Limb (tissue), 2 donors: Measurements from ENCODE around the gene VWA7.
"Not testable (repeated sequence)": the region's sequence is repeated elsewhere in the genome, so short reads cannot be mapped to it uniquely, and the experiment has no call there.

Experiments used
- DNase-seq, 2 donors: peaks; one replicate each; pipeline ENCODE4 v3.0.0-alpha.2; 2016; ENCODE audit errors: extremely low spot score in 2 of 2

Gene VWA7

DNA sequence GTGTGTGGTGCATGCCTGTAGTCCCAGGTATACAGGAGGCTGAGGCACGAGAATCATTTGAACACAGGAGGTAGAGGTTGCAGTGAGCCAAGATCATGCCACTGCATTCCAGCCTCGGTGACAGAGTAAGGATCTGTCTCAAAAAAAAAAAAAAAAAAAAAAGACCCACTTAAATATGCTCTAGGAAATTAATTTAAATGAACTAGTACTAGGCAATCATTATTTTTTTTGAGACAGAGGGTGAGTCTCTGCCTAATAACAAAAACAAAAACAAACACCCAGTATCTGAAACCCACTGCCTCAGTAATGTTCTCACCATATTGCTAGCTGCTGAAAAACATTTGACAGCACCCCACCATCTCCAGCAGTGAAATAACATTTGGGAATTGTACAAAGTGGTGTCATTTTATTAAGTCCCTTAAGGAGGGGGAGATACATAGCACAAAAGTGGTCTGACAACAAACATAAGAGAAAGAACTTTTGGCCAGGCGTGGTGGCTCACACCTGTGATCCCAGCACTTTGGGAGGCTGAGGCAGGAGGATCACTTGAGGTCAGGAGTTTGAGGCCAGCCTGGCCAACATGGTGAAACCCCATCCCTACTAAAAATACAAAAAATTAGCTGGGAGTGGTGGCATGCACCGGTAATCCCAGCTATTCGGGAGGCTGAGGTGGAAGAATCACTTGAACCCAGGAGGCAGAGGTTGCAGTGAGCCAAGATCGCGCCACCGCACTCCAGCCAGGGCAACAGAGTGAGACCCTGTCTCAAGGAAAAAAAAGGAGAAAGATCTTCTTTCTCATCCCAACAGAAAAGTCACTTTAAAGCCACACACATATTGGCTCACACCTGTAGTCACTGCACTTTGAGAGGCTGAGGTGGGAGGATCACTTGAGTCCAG lies 24.2 kb upstream of the VWA7 start:
- not testable (repeated sequence) for DNase-seq

DNA sequence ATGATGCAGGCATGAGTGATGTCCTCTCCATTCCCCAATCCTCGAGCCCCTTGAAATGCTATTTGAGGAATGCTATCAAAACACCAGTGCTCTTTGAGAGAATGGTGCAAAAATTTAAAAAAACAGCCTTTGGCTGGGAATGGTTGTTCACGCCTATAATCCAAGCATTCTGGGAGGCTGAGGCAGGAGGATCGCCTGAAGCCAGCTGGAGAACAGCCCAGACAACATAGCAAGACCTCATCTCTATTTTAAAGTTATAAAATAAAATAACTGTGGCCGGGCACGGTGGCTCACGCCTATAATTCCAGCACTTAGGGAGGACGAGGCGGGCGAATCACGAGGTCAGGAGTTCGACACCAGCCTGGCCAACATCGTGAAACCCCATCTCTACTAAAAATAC lies 22.7 kb upstream of the VWA7 start:
- no peak for DNase-seq

DNA sequence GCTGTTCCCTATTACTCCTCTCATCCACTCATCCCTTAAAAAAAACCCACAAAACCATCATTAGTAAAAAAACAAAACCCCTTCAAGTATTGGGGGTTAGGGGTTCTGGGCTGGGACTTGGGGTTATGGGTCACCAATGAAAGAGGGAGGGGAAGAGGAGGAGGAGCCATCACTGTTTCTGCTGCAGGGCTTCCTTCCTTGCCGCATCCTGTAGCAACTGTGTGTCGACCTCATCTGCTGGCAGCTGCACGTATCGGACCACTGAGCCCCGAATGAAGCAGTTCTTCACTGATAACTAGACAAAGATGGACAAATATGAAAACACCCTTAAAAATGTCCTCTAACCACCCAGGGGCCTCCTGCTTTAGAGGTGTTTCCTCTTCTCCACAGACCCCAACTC lies 20.5 kb upstream of the VWA7 start:
- no peak for DNase-seq

DNA sequence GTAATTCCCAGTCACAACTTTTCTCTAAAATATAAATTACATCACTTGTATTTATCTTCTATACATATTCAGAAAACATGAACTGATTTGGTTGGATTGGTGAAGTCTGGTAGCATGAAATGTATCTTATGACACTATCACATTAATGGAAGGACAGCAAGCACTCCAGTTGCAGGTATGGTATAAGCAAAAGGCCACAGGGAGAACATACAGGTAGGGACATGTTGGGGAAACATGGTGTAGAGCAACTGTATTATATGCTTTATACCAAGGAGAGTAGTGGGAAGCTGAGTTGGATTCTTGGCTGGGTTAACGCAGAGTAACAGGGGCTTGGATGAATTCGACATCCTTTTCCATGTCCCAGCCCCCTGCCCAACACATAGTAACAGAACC lies 19.9 kb upstream of the VWA7 start:
- DNase-seq: no peak

DNA sequence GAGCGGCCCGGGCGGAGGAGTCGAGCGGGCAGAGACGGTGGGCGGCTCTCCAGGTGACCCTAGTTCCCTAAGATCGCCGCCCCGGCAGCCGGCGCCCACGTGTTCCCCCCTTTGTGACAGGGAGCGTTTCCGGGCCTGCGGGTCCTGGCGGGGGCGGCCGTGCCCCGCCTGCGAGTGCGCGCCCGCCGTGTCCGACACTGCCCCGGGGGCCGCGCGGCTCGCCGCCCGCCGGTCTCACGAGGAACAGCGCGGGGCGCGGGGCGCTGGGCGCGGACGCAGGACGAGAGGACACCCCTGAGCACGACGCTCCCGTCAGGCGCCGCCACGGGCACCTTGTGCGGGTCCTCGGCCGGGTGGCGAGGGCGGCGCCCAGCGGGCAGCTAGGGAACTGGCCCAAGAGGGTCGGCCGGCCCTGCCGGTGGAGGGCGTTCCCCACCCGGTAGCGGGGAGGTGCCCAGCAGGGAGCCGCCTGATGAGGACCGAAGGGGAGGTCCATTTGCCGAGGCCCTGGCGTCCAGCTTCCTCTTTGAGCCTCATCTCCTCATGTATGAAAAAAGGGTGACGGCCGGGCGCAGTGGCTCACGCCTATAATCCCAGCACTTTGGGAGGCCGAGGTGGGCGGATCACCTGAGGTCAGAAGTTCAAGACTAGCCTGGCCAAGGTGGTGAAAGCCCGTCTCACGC lies 18.6 kb upstream of the VWA7 start, which contains the start of gene VARS1:
TSS of gene VARS1 (minus strand) at position 137 of the 683 bp plus-strand sequence. CDS start 535 bp downstream, outside the sequence.
- DNase-seq: peak; percentile 87 to 92

DNA sequence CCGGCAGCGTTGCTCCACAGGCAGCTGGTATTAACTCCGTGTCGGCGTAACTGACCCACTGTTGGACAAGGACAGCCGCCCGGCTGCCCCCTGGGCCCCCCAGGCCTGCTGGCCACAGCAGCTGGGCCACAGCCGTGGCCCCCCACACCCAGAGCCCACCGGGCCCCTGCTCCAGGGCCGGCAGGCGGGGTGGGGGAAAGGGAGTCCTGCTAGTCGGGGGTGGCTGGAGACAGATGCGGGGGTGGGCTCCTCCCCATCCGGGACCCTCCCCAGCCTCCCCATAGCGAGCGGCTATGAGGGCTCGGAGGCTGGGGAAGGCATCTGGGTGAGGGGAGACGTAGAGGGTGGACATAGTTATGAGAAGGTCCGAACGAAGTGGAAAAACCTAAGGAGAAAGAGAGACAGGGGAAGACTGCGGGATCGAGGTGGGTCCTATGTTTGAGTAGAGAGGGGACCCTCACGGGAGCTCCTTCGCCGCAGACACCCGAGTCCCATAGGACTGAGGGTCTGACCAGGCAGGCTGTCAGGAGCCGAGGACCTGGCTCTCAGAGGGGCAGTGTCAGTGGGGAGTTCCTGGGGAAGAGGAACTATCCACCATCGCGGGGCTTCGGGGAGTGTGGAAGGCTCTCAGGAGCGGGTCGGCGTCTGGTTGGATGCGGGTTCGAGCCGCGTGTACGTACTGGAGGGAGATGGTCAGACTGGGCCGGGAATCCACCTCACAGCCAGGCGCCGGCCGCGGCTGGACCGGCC lies 17.9 kb upstream of the VWA7 start:
- peak in 1 of 2 donors; percentile 54 for DNase-seq

DNA sequence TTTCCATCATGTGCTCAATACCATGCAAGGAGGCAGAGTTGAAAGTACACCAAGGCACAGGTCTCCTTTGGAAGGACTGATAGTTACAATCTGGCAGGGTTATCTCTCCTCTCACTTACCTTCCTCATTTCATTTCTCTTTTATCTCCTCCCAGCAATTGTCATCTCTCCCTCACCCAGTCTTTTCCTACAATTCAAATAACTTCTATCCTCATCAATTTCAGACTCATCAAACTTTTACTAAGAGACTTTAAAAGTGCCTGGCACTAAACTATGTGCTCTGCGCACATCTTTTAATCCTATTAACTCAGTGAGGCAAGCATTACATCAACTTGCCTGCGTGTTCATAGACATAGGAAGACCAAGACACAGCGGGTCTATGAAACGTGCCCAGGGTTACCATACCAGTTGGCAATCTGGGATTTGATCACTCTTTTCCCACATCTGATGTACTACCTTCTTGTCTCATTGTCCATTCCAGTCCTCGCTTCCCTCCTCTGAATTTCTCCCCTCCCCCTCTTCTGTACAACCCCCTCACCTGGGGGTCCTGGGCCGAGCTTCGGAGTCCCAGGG lies 17.3 kb upstream of the VWA7 start:
- DNase-seq: no peak

- not testable (repeated sequence) for DNase-seq
Measured at GRCh38 chr6:31793927-31794245, 16.8 kb upstream of the VWA7 start.

DNA sequence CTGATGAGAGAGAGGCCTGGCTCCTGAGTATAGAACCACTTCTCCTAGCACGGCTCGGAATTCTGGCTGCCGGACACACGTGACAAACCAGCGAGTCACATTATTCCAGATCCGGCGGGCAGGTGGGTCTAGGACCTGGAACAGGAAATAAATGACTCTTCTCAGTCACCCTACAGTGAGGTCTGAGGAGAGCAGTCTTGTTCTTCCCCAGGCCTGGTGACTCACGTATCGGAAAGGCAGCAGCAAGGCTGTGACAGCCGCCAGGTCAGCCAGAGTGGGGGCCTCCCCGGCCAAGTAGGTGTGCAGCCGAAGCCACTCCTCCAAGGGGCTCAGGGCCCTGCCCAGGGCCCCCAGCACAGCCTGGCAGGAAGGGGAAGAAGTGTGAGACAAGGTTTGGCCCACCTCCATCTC lies 15.6 kb upstream of the VWA7 start:
- no peak for DNase-seq

- no peak for DNase-seq
Measured at GRCh38 chr6:31792090-31792374, 14.9 kb upstream of the VWA7 start.

DNA sequence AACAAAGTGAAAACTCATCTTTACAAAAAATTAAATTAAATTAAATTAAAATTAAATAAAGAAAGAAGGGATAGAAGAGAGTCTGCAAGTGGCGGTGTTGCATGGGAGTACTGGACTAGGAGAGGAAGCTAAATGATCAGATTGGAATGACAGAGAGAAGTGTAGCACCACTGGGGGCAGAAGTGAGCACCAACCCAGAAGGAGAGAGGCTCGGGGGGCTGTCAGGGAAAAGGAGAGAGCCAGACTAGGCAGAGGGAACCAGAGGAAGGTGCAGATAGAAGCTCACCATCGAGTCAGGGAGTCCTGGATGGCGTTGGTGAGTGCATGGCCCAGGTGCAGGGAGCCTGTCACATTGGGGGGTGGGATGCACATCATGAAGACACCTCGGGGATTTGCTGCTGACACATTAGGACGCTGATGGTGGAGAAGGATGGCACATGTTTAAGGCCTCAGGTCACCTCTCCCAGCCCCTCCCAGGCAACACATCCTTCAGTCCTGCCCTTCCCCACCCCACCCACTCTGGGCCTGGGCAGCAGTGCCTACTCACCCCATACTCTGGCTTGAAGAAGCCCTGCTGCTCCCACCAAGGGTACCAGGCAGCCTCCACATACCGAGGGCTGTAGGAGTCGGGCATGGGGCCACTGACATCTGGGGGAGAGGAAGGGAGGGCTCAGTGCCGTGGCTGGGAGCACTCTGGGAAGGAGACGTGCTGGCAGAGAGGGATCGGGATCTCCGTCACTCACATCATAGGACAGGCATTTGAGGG lies 14.4 kb upstream of the VWA7 start:
- peak; percentile 52 to 77 for DNase-seq

- DNase-seq: no peak
Measured at GRCh38 chr6:31785475-31785874, 8.3 kb upstream of the VWA7 start.

GRCh38 chr6:31784098-31784925 lies 7.2 kb upstream of the VWA7 start:
- no peak for DNase-seq

DNA sequence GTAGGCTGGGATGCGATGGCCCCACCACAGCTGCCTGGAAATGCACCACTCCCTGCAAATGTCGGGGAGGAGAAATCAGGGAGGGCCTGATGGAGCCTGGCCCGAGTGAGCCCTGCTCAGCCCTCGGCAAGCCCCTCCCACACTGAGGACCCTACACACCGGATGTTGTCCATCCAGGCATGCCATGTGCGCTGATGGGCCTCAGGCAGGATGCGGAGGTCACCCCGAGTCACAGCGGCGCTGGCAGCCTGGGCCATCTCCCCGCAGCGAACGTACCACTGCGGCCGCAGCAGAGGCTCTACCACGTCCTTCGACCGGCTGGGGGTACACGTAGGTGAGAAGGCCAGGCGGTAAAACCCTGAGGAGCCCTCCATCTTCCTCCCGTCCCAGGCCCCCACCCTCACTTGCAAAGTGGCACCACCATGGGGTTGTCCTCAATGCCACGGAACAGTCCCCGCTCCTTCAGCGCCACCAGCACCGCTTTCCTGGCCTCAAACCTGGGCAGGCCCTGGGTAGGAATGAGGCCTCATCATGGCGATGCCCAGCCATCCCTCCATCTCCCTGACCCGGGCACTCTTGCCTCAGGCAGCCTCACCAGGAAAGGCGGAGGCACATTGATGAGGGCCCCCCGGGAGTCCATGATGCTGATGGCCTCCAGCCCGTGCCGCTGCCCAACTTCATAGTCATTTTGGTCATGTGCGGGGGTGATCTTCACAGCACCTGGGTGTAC lies 5.2 kb upstream of the VWA7 start:
- DNase-seq: no peak

- DNase-seq: no peak
Measured at GRCh38 chr6:31781244-31782125, 4.4 kb upstream of the VWA7 start.

DNA sequence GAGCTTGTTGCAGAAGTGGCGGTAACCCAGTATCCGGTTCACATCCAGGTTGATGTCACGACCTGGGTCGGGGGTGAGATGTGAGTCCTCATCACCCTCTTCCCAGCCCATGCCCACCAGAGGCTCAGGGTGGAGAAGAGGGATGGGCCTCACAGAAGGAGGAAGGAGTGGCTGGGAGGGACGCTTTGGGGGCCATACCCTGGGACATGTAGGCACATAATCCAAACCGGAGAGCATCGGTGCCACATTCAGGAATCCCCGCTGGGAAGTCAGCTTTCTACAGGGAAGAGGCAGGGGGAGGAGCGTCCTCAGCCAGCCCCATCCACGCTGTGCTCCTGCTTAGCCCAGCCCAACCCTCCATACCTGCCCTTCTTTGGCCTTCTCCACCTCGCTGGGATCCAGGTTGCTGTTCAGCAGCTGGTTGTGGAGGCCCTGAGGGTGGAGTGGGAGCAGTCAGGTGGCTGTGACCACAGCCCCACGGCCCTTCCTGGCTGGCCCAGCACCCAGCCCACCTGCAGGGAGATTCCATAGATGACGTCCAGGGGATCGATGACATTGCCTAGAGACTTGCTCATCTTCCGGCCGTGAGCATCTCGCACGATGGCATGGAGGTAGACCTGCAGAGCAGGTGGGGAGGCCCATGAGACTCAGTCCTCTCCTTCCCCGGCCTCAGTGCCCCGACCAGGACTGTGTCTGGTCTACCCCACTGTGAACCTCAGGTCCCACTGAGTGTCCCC lies 3.5 kb upstream of the VWA7 start:
- DNase-seq: no peak

GRCh38 chr6:31779908-31780307 lies 2.8 kb upstream of the VWA7 start:
- DNase-seq: no peak
